Lower lobe of right lung (tissue), 2 donors: ENCODE results near the gene IL1RAP. TPM values are rescaled to one million over a fixed set of nuclear protein-coding genes. Genes with fewer than 3 reads are reported as not detected.

Source experiments
- ATAC-seq, 2 donors: fragments of 200-7000 bp; cut with Tn5 transposase; one replicate each; pipeline ENCODE4 v1.9.1; 2020 to 2022; ENCODE audit warnings: mild to moderate bottlenecking in 2 of 2, moderate library complexity in 2 of 2
- DNase-seq: peaks from one replicate; pipeline ENCODE4 v3.0.0-alpha.2; 2020
- H3K27ac ChIP-seq: fragments of 200-600 bp; one replicate; pipeline ENCODE4 v1.8.0; 2022
- H3K27me3 ChIP-seq: fragments of 200-600 bp; one replicate; pipeline ENCODE4 v1.8.0; 2022; ENCODE audit warnings: low read depth
- H3K36me3 ChIP-seq: fragments of 200-600 bp; one replicate; pipeline ENCODE4 v1.8.0; 2022; ENCODE audit warnings: mild to moderate bottlenecking
- H3K4me1 ChIP-seq: fragments of 200-600 bp; one replicate; pipeline ENCODE4 v1.8.0; 2022
- H3K4me3 ChIP-seq: fragments of 200-600 bp; one replicate; pipeline ENCODE4 v1.8.0; 2022; ENCODE audit warnings: mild to moderate bottlenecking
- H3K9me3 ChIP-seq: fragments of 200-600 bp; one replicate; pipeline ENCODE4 v1.8.0; 2022
- intact Hi-C: fragments of 100-400 bp; cut with DNase I; formaldehyde crosslinking; loops from one replicate; pipeline ENCODE4 v1.11.0; 2022
- total RNA-seq: library from RNA; stranded (reverse); fragmentation: NEBNext Ultra II Directional; extraction: Animal tissue kit (Norgen Biotek cat#: 25700); gene quantifications from one replicate; pipeline ENCODE4 v1.2.1, GENCODE V29; 2021
- TF ChIP-seq, protein P1 (sequence below): fragments of 200-600 bp; IDR thresholded peaks from one replicate; pipeline ENCODE4 v1.8.0; 2022; ENCODE audit warnings: antibody characterized with exemption, mild to moderate bottlenecking
- donor health status: DM: no; HTN: yes; CAD: no; lungs with severe emphysema.

Gene IL1RAP
- total RNA-seq, 1 donor from 2014 or later: 26.8 TPM

DNA sequence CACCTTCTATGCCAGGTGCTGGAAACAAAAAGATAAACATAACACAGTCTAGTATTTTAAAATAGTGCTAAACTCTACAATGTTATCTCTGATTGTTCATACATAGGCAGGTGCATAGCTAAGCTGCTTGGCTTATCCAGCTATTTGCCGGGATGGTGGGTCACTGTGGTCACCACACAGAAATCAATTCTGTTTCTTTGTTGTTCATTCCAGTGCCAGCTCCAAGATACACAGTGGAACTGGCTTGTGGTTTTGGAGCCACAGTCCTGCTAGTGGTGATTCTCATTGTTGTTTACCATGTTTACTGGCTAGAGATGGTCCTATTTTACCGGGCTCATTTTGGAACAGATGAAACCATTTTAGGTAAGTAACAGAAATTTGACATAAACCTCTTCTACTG, 130.2 kb downstream of the IL1RAP start:
- peaks cover 4% of the 10 kb centered on the region for H3K36me3 ChIP-seq
- no peak for ATAC-seq
- H3K27me3 ChIP-seq: no peaks in the 10 kb centered on the region
- no peak overlapping the region for H3K27ac ChIP-seq
- H3K4me1 ChIP-seq: no peaks in the 10 kb centered on the region
- no peak for DNase-seq
- intact Hi-C loops: no loop called here
- no peak overlapping the region for H3K4me3 ChIP-seq
- TF ChIP-seq, protein P1, sequence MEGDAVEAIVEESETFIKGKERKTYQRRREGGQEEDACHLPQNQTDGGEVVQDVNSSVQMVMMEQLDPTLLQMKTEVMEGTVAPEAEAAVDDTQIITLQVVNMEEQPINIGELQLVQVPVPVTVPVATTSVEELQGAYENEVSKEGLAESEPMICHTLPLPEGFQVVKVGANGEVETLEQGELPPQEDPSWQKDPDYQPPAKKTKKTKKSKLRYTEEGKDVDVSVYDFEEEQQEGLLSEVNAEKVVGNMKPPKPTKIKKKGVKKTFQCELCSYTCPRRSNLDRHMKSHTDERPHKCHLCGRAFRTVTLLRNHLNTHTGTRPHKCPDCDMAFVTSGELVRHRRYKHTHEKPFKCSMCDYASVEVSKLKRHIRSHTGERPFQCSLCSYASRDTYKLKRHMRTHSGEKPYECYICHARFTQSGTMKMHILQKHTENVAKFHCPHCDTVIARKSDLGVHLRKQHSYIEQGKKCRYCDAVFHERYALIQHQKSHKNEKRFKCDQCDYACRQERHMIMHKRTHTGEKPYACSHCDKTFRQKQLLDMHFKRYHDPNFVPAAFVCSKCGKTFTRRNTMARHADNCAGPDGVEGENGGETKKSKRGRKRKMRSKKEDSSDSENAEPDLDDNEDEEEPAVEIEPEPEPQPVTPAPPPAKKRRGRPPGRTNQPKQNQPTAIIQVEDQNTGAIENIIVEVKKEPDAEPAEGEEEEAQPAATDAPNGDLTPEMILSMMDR: no peak
- no peaks in the 10 kb centered on the region for H3K9me3 ChIP-seq

DNA sequence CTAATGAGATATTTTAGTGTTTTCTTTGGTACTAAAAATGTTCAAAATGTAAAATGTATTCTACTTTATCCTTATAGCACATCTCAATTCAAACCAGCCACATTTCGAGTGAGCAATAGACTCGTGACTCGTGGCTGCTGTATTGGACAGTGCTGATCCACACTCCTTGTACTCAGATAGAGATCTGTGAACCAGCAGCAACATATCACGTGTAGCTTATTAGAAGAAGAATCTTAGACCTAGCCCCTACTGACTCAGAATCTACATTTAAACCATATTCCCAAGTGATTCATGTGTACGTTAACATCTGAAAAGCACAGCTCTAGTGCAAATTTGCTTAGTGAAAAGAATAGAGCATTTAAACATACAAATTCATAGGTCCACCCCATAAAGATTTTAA, 130.9 kb downstream of the IL1RAP start:
- peaks cover 4% of the 10 kb centered on the region for H3K36me3 ChIP-seq
- intact Hi-C loops: no loop called here
- no peak for ATAC-seq

DNA sequence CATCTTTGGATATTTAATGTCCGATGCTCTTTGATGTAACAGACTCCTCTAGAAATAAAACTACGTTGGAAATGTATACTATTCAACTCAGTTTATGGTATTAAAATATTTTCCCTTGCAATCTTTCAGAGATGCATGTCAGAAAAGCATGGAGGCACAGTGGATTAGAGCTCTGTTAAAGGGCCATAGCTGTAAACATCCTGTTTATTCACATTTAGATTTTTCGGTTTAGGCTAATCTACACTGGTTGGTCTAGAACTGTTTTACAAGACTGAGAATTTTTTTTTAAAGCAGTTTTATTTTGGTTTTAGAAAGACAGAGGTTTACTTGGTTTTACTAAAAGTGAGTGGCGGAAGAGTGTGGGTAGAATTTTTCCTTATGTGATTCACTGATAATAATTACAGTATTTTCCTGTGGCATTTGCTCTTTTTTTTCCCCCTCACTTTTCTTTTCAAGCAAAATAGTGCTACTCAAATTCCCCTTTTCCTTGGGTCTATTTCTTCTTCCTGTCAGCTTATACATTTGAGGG, 132.1 kb downstream of the IL1RAP start:
- TF ChIP-seq, protein P1: no peak
- ATAC-seq (no peak), DNase-seq (no peak)
- no peak overlapping the region for H3K27ac ChIP-seq
- H3K4me1 ChIP-seq: no peaks in the 10 kb centered on the region
- intact Hi-C loops: no loop called here
- no peaks in the 10 kb centered on the region for H3K27me3 ChIP-seq
- H3K9me3 ChIP-seq: no peaks in the 10 kb centered on the region
- peaks cover 4% of the 10 kb centered on the region for H3K36me3 ChIP-seq
- no peak overlapping the region for H3K4me3 ChIP-seq

More for the DNA sequence above, 130.9 kb downstream of the IL1RAP start:
- Histone ChIP-seq H3K9me3 (no peaks in the 10 kb centered on the region), H3K4me3 (no peak overlapping the region), H3K27me3 (no peaks in the 10 kb centered on the region), H3K27ac (no peak overlapping the region), H3K4me1 (no peaks in the 10 kb centered on the region)
- DNase-seq: no peak
- TF ChIP-seq, protein P1: no peak

DNA sequence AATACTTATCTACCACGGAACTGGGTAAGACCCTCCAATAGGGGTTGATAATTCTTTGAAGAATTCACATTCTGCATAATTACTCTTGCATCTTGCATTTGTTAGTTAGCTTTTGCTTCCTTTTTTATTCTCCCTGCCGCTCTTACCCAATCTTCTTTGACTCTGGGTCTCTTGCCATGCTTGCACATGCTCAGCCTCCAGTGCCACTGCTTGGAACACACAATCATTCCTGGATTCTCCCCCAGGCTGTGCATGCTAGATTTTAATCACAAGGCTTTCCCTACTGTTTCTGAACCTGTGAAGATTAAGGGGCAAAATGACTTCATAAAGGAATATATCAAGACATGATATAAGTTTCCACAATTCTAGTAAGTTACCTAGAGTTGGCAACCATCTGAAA, 133.1 kb downstream of the IL1RAP start:
- DNase-seq: no peak
- intact Hi-C loops: no loop called here

DNA sequence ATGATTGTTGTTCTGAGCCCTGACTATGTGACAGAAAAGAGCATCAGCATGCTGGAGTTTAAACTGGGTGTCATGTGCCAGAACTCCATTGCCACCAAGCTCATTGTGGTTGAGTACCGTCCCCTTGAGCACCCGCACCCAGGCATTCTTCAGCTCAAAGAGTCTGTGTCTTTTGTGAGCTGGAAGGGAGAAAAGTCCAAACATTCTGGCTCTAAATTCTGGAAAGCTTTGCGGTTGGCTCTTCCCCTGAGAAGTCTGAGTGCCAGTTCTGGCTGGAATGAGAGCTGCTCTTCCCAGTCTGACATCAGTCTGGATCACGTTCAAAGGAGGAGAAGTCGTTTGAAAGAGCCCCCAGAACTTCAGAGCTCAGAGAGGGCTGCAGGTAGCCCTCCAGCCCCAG, 142.0 kb downstream of the IL1RAP start:
- no peaks in the 10 kb centered on the region for H3K36me3 ChIP-seq
- TF ChIP-seq, protein P1: no peak
- no peak overlapping the region for H3K27ac ChIP-seq
- H3K9me3 ChIP-seq: no peaks in the 10 kb centered on the region
- H3K4me3 ChIP-seq: no peak overlapping the region
- DNase-seq (no peak), ATAC-seq (no peak)
- intact Hi-C loops: no loop called here
- H3K27me3 ChIP-seq: no peaks in the 10 kb centered on the region
- H3K4me1 ChIP-seq: no peaks in the 10 kb centered on the region

More for the DNA sequence above, 133.1 kb downstream of the IL1RAP start:
- no peaks in the 10 kb centered on the region for H3K4me1 ChIP-seq
- H3K36me3 ChIP-seq: peaks cover 4% of the 10 kb centered on the region
- TF ChIP-seq, protein P1: no peak
- ATAC-seq: no peak
- no peak overlapping the region for H3K27ac ChIP-seq
- H3K4me3 ChIP-seq: no peak overlapping the region
- no peaks in the 10 kb centered on the region for H3K27me3 ChIP-seq
- H3K9me3 ChIP-seq: no peaks in the 10 kb centered on the region
